Activated T-cell treated with anti-CD3 and anti-CD28 coated beads for 48 hours (primary cell): ENCODE results near the gene GAL.
A peak's percentile ranks its signal among the peaks of the same experiment; 100 is the strongest.
"Not testable (repeated sequence)": the region's sequence is repeated elsewhere in the genome, so short reads cannot be mapped to it uniquely, and the experiment has no call there.

Experiments used
- DNase-seq: peaks from one replicate; pipeline ENCODE4 v3.0.0-alpha.2; 2020; ENCODE audit warnings: low read depth

The GAL gene, protein sequence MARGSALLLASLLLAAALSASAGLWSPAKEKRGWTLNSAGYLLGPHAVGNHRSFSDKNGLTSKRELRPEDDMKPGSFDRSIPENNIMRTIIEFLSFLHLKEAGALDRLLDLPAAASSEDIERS

DNA sequence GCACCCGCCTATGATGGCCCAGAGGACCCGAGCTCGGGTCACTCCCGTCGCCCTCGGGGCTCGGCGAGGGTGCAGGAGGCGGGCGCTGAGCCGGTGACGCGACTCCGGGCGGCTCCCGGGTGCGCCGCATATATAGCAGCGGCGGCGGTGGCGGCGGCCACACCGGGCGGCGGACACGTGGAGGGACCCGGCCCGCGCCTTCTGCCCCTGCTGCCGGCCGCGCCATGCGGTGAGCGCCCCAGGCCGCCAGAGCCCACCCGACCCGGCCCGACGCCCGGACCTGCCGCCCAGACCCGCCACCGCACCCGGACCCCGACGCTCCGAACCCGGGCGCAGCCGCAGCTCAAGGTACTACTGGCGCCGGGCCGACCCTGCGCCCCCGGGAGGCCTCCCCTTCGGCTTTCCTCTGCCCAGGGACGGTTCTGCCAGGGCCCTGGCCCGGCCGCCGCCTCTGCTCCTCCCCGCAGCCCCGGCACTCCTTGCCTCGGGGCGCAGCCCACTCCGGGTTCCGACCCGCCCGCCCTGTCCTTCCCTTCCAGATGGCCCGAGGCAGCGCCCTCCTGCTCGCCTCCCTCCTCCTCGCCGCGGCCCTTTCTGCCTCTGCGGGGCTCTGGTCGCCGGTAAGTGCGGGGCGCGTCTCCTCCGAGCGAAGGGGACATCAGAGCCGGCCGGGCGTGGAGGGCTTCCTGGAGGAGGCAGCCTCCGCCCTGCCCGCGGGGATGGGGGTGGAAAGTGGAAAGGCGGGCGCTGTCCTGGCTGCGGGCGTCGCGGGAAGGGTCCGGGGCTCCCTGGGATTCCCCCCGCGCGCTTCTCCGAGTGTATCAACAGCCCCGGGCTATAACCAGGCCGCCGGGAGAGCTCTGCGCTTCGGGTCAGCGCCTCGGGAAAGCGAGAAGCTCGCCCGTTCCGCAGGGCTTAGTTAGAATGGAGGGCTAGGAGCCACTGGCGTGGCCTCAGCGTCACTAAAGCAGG, at the start of gene GAL:
TSS of gene GAL (plus strand) at position 160 of the 972 bp plus-strand sequence. CDS start at position 540, 380 bp downstream.
- peak; percentile 15 for DNase-seq

DNA sequence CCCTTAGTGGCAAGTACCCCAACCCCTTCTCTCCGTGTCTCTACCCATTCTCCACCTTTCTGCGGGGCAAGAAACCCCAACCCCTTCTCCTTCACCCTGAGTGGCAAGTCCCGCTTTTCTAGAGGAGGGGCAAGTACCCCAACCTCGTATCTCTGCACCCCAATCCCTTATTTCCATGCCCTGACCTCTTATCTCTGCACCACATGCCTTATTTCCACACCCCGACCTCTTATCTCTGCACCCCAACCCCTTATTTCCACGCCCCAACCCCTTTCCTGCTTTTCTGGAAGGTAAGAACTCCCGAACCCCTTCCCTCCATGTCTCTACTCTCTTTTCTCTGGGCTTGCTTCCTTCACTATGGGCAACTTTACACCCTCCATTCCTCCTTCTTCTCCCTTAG, 49.7 kb upstream of the GAL start:
- not testable (repeated sequence) for DNase-seq

DNA sequence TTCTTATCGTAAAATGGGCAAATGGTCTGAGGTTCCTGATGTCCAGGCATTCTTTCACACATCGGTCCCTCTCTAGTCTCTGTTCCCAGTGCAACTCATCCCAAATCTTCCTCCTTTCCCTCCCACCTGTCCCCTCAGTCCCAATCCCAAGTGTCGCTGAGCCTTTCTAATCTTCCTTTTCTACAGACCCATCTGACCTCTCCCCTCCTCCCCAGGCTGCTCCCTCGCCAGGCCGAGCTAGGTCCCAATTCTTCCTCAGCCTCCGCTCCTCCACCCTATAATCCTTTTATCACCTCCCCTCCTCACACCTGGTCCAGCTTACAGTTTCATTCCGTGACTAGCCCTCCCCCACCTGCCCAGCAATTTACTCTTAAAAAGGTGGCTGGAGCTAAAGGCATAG, 49.2 kb upstream of the GAL start:
- not testable (repeated sequence) for DNase-seq

DNA sequence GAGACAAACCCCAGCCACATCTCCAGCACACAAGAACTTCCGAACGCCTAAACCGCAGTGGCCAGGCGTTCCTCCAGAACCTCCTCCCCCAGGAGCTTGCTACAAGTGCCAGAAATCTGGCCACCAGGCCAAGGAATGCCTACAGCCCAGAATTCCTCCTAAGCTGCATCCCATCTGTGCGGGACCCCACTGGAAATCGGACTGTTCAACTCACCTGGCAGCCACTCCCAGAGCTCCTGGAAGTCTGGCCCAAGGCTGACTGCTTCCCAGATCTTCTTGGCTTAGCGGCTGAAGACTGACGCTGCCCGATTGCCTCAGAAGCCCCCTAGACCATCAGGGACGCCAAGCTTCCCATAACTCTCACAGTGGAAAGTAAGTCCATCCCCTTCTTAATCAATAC, 48.5 kb upstream of the GAL start:
- DNase-seq = not testable (repeated sequence)

DNA sequence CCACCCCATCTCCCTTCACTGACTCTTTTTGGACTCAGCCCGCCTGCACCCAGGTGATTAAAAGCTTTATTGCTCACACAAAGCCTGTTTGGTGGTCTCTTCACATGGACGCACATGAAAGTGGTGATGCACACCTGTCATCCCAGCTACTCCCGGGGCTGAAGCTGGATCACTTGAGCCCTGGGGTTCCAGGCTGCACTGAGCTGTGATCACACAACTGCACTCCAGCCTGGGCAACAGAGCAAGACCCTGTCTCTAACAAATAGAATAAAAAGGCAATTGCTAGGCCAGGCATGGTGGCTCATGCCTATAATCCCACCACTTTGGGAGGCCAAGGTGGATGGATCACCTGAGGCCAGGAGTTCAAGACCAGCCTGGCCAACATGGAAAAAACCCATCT, 45.0 kb upstream of the GAL start:
- not testable (repeated sequence) for DNase-seq

DNA sequence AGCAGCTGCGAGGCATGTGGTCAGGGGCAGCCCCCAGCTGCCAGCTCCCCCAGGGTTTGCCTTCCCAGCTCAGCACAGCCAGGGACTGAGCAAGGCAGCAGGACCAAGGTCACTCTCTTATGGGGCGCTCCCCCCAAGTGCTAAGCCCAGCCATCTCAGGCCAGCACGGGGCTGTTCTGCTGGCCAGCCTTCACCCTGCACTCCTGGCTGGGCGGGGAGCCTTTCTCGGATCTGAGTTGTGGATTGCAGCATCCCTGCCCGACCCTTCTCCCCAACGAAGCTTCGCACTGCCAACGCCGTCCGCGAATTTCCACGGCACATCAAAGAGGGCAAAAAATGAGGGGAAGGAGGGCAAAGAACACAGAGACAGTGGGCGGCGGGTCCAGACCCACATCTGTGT, 42.5 kb upstream of the GAL start:
- no peak for DNase-seq

DNA sequence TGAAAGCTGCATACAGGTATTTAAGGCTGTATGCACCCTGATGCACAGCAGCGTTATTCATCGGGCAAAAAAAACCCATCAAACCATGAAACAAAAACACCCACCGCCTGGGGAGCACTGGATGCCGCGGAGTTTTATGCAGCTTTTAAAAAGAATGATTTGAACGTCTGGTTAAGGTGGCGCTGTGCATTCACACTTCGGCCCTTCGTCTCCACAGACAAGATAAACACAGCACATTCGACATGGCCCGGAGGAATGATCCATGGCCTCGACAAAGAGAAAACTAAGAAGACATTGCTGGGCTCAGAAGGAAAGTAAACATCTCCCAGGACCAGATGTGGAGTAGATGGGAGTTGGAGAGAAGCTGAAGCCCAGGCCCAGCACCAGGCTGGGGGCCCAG, 40.8 kb upstream of the GAL start:
- no peak for DNase-seq

DNA sequence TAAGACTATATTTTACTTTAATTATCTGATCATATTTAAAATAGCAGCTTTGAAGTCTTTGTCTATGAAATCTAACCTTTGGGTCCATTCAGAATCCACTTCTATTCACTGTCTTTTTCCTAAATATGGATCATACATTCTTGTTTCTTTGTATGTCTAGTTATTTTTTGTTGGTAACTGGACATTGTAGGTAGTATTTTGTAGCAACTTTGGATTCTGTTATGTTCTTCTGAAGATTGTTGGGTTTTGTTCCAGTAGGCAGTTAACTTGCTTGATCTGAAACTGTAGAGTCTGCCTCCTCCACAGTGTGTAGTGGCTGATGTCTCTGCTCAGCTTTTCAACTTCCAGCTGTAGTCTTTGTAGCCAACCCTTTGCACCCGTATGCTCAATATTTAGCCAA, 37.5 kb upstream of the GAL start:
- no peak for DNase-seq

DNA sequence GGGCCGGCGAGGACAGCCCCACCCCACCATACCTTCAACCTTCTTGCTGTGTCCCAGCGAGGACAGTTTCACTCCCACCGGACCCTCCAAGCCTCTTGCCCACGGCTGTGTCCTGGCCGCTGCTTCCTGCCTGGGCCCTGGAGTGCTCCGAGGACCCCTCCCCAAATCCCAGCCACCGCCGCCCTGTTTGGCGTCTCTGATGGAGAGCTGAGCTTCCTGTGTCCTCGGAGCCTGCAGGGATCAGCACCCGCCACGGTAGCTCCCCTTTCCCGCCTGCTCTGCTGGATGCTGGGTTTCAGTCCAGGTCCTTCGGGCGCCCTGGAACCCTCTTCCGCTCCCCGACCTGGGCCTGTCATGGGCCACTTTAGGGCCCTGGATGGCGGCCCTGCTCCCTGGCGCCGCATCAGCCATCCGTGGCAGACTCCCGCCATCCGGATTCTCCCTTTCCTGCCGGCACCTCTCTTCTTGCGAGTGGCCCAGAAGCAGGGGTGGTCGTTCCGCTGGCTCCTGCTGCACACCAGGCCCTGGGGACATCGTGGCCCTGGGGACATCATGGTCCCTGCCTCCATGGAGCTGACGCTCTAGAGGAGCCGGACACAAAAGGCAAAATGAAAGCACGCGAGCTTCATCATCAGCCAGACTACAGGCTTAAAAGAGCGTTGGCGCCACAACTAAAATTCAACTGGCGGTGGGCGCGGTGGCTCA, 34.3 kb upstream of the GAL start:
- no peak for DNase-seq

DNA sequence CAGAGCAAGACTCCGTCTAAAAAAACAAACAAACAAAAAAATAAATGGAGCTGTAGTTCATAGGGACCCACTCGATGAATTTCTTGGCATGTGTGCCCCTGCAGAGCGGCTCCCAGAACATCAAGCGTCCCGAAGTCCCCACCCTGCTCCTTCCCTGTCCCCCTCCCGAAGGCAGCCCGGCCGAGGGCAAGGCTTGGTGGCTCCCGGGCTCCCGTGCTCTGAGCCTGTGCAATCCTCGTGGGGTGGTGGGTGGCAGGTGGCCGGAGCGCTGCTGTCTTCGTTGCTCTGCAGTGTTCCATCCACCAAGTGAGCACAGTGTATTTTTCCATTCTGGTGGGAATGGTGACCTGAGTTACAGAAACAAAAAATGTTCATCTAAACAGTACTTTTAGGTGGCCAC, 33.5 kb upstream of the GAL start:
- no peak for DNase-seq

DNA sequence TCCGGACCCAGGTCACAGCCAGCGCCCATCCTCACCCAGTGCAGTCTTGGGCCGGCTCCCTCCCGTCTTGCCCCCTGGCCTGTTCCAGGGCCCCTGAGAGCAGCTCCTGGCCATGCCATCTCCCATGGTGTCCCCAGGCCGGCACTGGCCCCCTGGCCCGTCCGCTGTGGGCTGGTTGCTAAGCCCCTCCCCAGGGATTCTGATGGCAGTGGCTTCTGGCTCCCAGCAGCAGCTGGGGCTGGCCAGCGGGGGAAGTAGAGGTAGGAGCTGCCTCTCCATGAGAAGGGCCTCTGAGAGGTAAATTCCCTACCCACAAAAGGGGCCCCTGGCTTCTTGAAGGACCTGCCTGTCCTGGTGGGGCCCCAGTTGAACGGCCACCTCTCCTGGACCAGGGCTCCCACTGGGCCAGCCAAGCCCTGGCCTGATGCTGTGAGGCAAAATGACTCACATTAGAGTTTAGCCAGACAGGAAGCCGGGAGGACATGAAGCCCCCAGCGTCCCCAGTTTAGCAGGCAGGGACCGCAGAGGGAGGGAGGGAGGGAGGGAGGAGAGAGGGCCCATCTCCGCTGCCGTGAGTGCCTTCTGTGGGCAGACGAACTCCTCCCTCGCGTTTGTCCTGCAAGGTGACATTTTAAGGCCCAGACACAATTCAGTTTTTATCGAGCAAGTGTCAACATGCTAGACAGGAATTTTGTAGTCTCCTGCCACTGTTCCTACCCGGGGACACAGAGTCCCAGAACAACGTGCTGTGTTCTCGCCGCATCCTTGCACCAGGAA, 32.9 kb upstream of the GAL start:
- no peak for DNase-seq

DNA sequence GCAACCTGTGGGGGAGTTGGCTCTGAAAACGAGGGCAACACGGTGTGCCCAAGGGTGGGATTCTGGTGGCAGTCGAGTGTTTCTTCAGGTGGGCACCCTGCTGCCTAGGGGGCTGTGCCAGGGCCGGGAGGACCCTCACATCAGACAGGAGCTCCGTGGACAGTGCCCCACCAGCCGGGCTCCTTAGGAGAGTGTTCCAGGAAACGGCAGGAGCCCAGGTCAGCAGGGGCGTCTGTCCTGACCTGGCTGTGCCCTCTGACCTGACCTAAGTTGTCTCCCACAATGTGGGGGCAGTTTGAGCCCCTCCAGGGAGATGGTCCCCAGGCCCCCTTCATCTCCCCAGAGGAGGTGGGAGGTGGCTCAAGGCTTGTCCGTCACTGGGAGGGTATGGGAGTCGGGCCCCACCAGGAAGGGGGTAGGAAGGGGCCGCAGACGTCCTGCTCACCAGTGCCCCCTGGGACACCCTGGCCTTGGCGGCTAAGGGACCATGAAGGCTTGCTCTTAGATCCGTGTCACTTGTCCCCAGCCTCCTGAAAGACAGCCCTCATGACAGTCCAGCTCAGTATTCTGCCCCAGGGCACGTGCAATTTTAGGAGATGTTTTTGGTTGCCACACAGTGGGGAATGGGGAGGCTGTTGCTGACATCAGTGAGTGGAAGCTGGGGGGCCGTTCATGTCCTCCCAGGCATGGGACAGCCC, 32.2 kb upstream of the GAL start:
- no peak for DNase-seq

DNA sequence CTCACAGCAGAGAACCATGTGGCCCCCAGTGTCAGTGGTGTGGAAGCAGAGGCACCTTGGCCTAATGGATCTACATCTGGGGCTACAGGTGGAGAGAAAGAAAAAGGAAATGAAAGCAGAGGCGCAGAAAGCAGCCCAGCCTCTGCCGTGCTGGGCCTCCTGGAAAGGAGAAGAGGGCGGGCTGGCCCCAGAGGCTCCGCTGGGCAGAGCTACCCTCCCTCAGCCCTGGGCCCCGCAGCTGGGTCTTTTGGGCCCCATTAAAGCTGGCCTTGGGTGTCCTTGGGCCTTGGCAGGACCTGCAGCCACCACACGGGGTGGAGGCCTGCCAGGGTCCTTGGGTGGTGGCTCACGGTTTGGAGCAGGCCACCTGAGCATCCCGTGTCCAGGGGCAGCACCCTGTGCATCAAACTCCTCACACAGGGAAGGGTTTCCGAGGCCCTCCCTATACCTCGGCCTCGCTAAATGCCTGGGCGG, 31.6 kb upstream of the GAL start:
- DNase-seq = no peak

DNA sequence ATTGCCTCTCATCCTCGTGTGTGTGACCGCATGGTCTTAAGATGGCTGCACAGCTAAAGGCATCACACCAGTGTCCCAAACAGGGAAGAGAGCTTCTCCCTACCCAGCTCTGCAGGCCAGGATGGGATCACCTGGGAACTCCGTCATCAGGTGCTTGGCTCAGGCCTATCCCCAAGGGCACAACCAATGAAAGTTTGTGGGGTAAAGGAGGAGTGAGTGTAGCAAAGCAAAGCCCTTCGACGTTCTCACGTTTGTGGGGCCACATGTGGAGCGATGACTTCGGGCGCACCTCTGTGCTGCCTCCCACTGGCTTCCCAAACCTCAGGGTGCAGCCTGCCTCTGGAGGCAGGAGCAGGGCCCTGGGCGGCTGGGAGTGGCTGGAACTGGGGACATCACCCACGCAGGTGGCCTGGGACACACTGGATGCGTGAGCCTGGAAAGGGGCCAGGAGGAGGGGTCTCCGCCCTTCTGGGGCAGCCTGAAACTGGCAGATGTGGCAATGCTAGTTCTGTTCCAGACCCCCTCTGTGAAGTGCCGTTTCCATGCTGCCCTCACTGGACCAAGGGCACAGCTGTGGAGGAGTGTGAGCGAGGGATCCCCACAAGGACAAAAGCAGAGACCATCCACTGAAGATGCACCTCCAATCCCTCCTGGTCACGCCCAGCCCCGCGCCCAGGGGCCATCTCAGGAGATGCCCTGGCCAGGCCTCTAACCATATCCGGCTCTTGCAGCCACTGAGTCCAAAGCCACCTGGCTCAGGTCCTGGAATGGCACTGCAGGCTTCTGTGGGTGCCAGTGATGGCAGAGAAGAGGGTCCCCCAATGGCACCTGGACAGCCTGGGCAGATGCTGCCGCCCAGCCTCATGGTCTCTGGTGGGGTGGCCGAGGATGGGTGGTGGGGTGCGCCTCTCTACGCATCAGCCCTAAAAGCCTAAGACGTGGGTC, 30.6 kb upstream of the GAL start:
- no peak for DNase-seq

DNA sequence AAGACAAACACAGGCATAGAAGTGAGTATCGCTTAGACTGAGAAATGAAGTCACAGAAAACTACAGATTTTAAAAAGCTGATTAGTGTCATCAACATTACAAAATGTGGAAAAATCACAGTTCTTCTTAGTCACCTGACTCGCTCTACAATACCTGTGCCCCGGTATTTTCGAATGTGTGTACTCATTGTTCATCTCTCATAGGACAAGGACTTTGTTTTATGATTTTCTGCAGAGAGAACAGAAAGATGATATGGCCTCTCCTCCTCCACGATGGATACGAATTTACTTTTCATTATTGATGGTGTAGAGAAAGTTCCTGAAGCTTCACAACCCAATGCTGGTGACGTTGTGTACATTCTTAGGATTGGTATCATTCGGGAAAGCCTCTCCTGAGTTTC, 29.4 kb upstream of the GAL start:
- DNase-seq = no peak

DNA sequence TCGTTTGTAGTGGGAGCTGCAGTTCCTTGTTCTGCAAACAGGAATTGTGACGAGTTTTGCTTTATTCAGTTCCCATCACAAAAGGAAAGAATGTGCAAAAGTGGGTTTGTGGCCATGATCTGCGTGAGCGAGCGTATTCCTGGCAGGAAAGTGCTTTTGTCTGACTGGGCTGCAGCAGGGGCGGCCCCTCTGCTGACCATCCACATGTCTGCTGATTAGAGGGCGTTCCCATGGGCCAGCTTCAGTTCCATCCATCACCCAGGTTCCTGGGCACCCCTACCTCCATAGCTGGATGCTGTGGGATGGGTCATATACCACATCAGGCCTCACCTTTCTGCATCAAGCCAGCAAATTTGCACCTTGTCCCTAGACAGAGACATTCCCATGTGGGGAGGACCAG, 28.9 kb upstream of the GAL start:
- DNase-seq = no peak

DNA sequence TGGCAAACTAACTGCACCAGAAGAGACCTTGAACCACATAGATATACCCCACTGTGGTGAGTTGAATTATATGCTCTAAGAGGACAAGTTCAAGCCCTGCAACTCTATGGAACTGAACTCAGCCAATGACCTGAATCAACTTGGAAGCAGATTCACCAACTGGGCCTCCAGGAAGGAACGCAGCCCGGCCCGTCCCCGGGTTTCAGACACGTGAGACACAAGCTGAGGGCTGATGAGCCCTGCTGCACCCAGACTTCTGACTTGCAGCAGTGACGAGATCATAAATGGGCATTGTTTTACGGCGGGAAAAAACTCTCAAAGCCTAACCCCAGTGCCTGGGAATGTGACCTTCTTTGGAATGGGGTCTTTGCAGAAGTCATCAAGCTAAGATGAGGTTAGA, 28.5 kb upstream of the GAL start:
- DNase-seq = no peak

DNA sequence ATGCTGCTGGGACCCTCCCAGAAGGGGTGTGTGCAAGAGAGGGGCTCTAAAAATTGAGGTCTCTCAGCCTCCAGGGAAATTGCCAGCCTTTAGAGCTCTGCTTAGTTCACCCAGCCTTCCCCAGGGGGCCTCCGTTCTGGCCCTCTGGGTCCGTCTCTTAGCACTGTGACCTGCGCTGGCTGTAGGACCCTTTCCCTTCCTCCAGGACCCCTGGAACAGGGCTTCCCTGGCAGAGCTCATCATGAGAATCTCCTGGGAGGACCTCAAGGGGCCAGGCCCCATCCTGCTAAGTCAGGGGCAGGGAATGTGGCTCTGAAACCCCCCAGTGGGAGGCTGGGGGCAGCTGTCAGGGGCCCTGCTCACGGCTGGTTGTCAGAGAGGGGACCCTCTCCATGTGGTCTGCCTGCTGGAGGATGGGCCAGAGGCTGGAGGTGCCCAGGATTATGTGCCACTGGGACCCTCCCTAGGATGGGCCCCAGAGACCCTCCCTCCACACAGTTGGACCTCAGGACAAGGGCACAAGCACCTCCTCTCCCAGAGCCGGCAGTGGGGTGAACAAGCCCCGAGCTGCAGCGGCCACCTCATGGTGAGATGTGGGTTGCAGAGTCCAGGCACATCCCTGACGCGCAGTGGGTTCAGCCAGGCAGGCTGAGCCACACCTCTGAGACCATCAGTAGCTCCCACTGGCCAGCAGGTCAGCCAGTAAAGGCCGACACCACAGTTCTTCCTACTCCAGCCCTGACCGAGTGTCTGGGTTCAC, 27.1 kb upstream of the GAL start:
- no peak for DNase-seq

DNA sequence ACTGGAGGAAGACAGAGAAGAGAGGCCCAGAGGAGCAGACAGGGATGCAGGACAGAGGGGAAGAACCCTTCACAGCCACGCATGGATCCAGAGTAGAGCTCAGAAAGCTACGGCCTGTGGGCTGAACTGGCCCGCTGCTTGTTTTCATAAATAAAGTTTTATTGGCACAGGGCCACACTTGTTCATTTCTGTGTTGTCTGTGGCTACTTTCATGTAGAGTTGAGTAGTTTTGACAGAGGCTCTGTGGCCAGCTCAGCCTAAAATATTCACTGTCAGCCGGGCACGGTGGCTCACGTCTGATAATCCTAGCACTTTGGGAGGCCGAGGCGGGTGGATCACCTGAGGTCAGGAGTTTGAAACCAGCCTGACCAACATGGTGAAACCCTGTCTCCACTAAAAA, 26.2 kb upstream of the GAL start:
- no peak for DNase-seq

DNA sequence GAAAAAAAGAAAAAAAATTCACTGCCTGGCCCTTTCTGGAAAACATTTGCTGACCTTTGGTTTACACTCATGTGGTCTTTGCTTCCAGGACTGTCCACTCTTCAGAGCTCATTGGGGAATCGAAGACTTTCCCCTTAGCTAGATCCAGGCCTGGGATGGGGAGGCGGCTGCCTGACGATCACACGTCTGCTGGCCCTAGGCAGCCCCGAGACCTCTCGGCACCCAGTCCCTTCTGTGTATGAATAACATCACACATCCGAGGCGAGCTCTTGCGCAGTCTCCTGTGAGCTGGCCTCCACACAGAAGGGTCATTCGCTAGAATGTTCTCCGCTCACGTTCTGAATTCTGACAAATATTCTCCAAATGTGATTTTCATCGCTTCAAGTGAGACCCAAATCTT, 25.7 kb upstream of the GAL start:
- DNase-seq = no peak
